CD4-positive, alpha-beta T cell treated with Interleukin-6 for 4 hours (primary cell): ENCODE results near the gene KCNA1.

ENCODE experiments used
- DNase-seq: peaks from one replicate; pipeline ENCODE4 v3.0.0-alpha.2; 2020; ENCODE audit warnings: mixed read lengths

The KCNA1 gene

DNA sequence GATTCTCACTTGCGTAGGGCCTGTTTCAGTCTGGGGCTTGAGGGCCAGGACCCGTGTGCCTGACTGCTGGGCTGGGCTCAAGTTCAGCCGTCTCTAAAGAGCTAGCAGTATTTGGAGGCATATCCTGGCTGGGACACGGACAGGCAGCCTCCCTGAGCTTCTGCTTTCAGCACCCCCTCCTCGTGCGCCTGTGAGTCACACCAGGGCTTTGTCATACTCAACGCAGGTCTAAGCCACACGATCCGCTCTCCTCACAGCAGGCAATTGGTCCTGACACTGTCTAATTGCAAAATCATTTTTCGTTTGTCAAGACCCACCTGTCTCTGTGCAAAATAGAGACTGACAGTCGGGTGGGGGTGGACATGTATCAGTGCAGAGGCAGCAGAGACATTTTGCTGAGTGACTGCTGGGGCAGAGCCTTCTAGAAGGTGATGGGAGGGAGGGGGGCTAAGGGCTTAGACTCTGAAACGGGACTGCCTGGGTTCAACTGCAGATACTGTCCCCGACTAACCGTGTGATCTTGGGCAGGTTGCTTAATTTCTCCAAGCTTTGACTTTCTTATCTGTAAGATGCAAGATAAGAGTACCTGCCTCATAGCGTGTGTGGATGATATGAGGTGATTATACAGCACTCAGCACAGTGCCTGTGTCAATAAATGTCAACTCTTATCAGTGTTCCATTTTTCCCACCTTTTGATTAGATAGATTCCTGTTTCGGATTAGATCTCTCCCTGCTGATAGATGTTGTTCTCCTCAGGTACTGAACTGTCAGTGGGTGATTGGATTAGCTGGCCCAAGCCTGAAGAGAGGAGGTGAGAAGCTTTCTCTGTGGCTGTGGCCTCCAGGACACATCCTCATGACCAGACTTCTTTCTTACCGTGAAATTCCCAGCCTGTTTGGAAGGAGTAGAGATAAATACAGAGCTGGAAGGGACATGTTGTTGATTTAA, 53.1 kb downstream of the KCNA1 start:
- DNase-seq = no peak
